Loucy (cell line): ENCODE measurements around the gene KDM4C.

ENCODE experiments used
- H2AFZ ChIP-seq: fragments of 200-600 bp; sonication (generic); 2 replicates; pipeline ENCODE4 v1.6.0; 2016; ENCODE audit warnings: antibody characterized with exemption, mild to moderate bottlenecking, low read length, moderate library complexity
- H3F3A ChIP-seq: fragments of 200-600 bp; 2 replicates; pipeline ENCODE4 v1.6.0; 2016; ENCODE audit warnings: antibody characterized with exemption, low read depth, mild to moderate bottlenecking
- H3K27me3 ChIP-seq: fragments of 200-600 bp; sonication (generic); 2 replicates; pipeline ENCODE4 v1.6.1; 2014; ENCODE audit warnings: low read length, mild to moderate bottlenecking; ENCODE audit not compliant: insufficient read depth, poor library complexity, severe bottlenecking
- H3K36me3 ChIP-seq: fragments of 200-600 bp; sonication (generic); 2 replicates; pipeline ENCODE4 v1.6.1; 2016; ENCODE audit warnings: low read length; ENCODE audit not compliant: insufficient read depth
- H3K4me1 ChIP-seq: fragments of 200-600 bp; sonication (generic); 2 replicates; pipeline ENCODE4 v1.5.1; 2014; ENCODE audit warnings: low read length, mild to moderate bottlenecking; ENCODE audit not compliant: insufficient read depth, poor library complexity, severe bottlenecking
- H3K4me2 ChIP-seq: fragments of 200-600 bp; sonication (generic); 2 replicates; pipeline ENCODE4 v1.6.0; 2014; ENCODE audit warnings: antibody characterized with exemption, low read length, low read depth, mild to moderate bottlenecking; ENCODE audit not compliant: poor library complexity, severe bottlenecking
- H3K4me3 ChIP-seq: fragments of 200-600 bp; sonication (generic); 2 replicates; pipeline ENCODE4 v1.5.1; 2014; ENCODE audit warnings: low read length, mild to moderate bottlenecking, mixed read lengths; ENCODE audit not compliant: poor library complexity, severe bottlenecking
- H3K79me2 ChIP-seq: fragments of 200-600 bp; sonication (generic); 2 replicates; pipeline ENCODE4 v1.6.1; 2014; ENCODE audit warnings: low read length; ENCODE audit not compliant: insufficient read depth
- H3K9ac ChIP-seq: fragments of 200-600 bp; sonication (generic); 2 replicates; pipeline ENCODE4 v1.6.0; 2014; ENCODE audit warnings: mild to moderate bottlenecking, low read depth, low read length, moderate library complexity; ENCODE audit not compliant: poor library complexity, severe bottlenecking
- H3K9me2 ChIP-seq: fragments of 200-600 bp; sonication (generic); replicated peaks from 2 replicates; pipeline ENCODE4 v1.6.1; 2016; ENCODE audit warnings: low read depth, low read length, mixed read lengths
- H3K9me3 ChIP-seq: fragments of 200-600 bp; sonication (generic); 2 replicates; pipeline ENCODE4 v1.6.1; 2014; ENCODE audit warnings: mild to moderate bottlenecking, antibody characterized with exemption, low read length, low read depth; ENCODE audit not compliant: insufficient read depth
- H4K20me1 ChIP-seq: fragments of 200-600 bp; sonication (generic); 2 replicates; pipeline ENCODE4 v1.6.0; 2014; ENCODE audit warnings: antibody characterized with exemption, low read length, mild to moderate bottlenecking; ENCODE audit not compliant: insufficient read depth, poor library complexity, severe bottlenecking
- CTCF ChIP-seq: fragments of 200-600 bp; sonication (generic); conservative IDR thresholded peaks from 2 replicates; pipeline ENCODE4 v1.5.1; 2014; ENCODE audit warnings: mild to moderate bottlenecking, antibody characterized with exemption, low read length
- EZH2phosphoT487 ChIP-seq: fragments of 200-600 bp; IDR thresholded peaks from 2 replicates; pipeline ENCODE4 v1.6.1; 2018; ENCODE audit warnings: antibody characterized with exemption, mild to moderate bottlenecking, moderate library complexity, borderline replicate concordance

KDM4C gene

GRCh38 chr9:6827439-6828145 is 69.8 kb downstream of the KDM4C start:
- H3K27me3 ChIP-seq: no peaks in the 10 kb centered on the region
- H4K20me1 ChIP-seq: no peaks in the 10 kb centered on the region
- no peaks in the 10 kb centered on the region for H3K9me3 ChIP-seq
- TF ChIP-seq CTCF (peak; percentile 80), EZH2phosphoT487 (no peak)
- H2AFZ ChIP-seq: no peak overlapping the region
- no peak overlapping the region for H3K4me2 ChIP-seq
- peaks cover 17% of the 10 kb centered on the region; the same call in 1 of the 2 replicates for H3K36me3 ChIP-seq
- no peaks in the 10 kb centered on the region for H3K9me2 ChIP-seq
- H3K4me1 ChIP-seq: no peaks in the 10 kb centered on the region
- no peaks in the 10 kb centered on the region for H3F3A ChIP-seq
- no peak overlapping the region for H3K4me3 ChIP-seq
- no peak overlapping the region for H3K9ac ChIP-seq
- no peaks in the 10 kb centered on the region for H3K79me2 ChIP-seq

GRCh38 chr9:6829027-6829426 is 71.3 kb downstream of the KDM4C start:
- TF ChIP-seq CTCF: no peak
- no peak for TF ChIP-seq EZH2phosphoT487
- no peaks in the 10 kb centered on the region for H3K9me2 ChIP-seq
- no peaks in the 10 kb centered on the region for H4K20me1 ChIP-seq
- no peak overlapping the region for H3K9ac ChIP-seq
- H3K4me2 ChIP-seq: no peak overlapping the region
- H3F3A ChIP-seq: no peaks in the 10 kb centered on the region
- H3K36me3 ChIP-seq: peaks cover 3% of the 10 kb centered on the region; the same call in 1 of the 2 replicates
- no peak overlapping the region for H2AFZ ChIP-seq
- no peak overlapping the region for H3K4me3 ChIP-seq
- no peaks in the 10 kb centered on the region for H3K4me1 ChIP-seq
- no peaks in the 10 kb centered on the region for H3K27me3 ChIP-seq
- H3K79me2 ChIP-seq: no peaks in the 10 kb centered on the region
- no peaks in the 10 kb centered on the region for H3K9me3 ChIP-seq

- H3K9me3 ChIP-seq: no peaks in the 10 kb centered on the region
- H3K4me2 ChIP-seq: no peak overlapping the region
- H3K9ac ChIP-seq: no peak overlapping the region
- TF ChIP-seq CTCF (no peak), EZH2phosphoT487 (no peak)
- no peak overlapping the region for H3K4me3 ChIP-seq
- H3K79me2 ChIP-seq: no peaks in the 10 kb centered on the region
- H4K20me1 ChIP-seq: no peaks in the 10 kb centered on the region
- no peaks in the 10 kb centered on the region for H3K9me2 ChIP-seq
- no peaks in the 10 kb centered on the region for H3K27me3 ChIP-seq
- H3F3A ChIP-seq: no peaks in the 10 kb centered on the region
- H2AFZ ChIP-seq: no peak overlapping the region
- no peaks in the 10 kb centered on the region for H3K4me1 ChIP-seq
- H3K36me3 ChIP-seq: peaks cover under 1% of the 10 kb centered on the region; the same call in 1 of the 2 replicates
Measured at GRCh38 chr9:6829536-6829935, 71.8 kb downstream of the KDM4C start.
